WTC11 (cell line): Measurements from ENCODE around the gene CBFA2T3. TPM values are rescaled to one million over a fixed set of nuclear protein-coding genes. Genes with fewer than 3 reads are reported as not detected.

ENCODE experiments used
- ATAC-seq: fragments of 200-7000 bp; cut with Tn5 transposase; 2 replicates; pipeline ENCODE4 v1.10.0; 2021; ENCODE audit warnings: mild to moderate bottlenecking, moderate library complexity
- CTCF ChIA-PET: fragments of 300-600 bp; sonication (Branson Sonifier 250); formaldehyde crosslinking; loops from one replicate; lab custom pipeline; 2021; ENCODE audit warnings: antibody characterized with exemption; lab: Charles Lee
- POLR2A ChIA-PET: fragments of 350-600 bp; sonication (Branson Sonifier 250); formaldehyde crosslinking; loops from one replicate; lab custom pipeline; 2021; ENCODE audit warnings: antibody characterized with exemption; lab: Charles Lee
- DNase-seq: peaks from one replicate; pipeline ENCODE4 v3.0.0; 2021; ENCODE audit warnings: low spot score
- H3K27ac Mint-ChIP-seq: 2 replicates; pipeline ENCODE4 v1.8.0; 2021; ENCODE audit warnings: mixed read lengths
- H3K27me3 Mint-ChIP-seq: 2 replicates; pipeline ENCODE4 v1.8.0; 2021; ENCODE audit warnings: low read depth, mild to moderate bottlenecking, moderate library complexity, mixed read lengths
- H3K36me3 Mint-ChIP-seq: 2 replicates; pipeline ENCODE4 v1.8.0; 2021; ENCODE audit warnings: mixed read lengths
- H3K4me1 Mint-ChIP-seq: 2 replicates; pipeline ENCODE4 v1.8.0; 2022; ENCODE audit warnings: mixed read lengths
- H3K4me3 Mint-ChIP-seq: 2 replicates; pipeline ENCODE4 v1.8.0; 2021; ENCODE audit warnings: mild to moderate bottlenecking, moderate library complexity, mixed read lengths
- H3K9me3 Mint-ChIP-seq: 2 replicates; pipeline ENCODE4 v1.8.0; 2021; ENCODE audit warnings: mixed read lengths
- ATF1 ChIP-seq: sonication (generic); formaldehyde crosslinking; IDR thresholded peaks from 2 replicates; pipeline ENCODE4 v1.8.1; 2023; ENCODE audit warnings: mild to moderate bottlenecking, moderate library complexity, missing genetic modification reagents
- ESRRA ChIP-seq: sonication (generic); formaldehyde crosslinking; IDR thresholded peaks from 2 replicates; pipeline ENCODE4 v1.8.1; 2022; ENCODE audit warnings: mild to moderate bottlenecking, missing genetic modification reagents, borderline replicate concordance
- ETV6 ChIP-seq: sonication (generic); formaldehyde crosslinking; IDR thresholded peaks from 2 replicates; pipeline ENCODE4 v1.8.1; 2022; ENCODE audit warnings: mild to moderate bottlenecking, missing genetic modification reagents
- FOXK1 ChIP-seq: sonication (generic); formaldehyde crosslinking; IDR thresholded peaks from 2 replicates; pipeline ENCODE4 v1.8.0; 2022; ENCODE audit warnings: mild to moderate bottlenecking, moderate library complexity, missing genetic modification reagents
- FOXP1 ChIP-seq: sonication (generic); formaldehyde crosslinking; IDR thresholded peaks from 2 replicates; pipeline ENCODE4 v1.8.0; 2022; ENCODE audit warnings: missing genetic modification reagents, mild to moderate bottlenecking, moderate library complexity, borderline replicate concordance
- GTF2I ChIP-seq: fragments of 250-450 bp; sonication (Bioruptor Pico); conservative IDR thresholded peaks from 2 replicates; pipeline ENCODE4 v1.4.0; 2021; ENCODE audit warnings: mild to moderate bottlenecking
- IRF2 ChIP-seq: sonication (generic); formaldehyde crosslinking; IDR thresholded peaks from 2 replicates; pipeline ENCODE4 v1.8.0; 2022; ENCODE audit warnings: low read depth, missing genetic modification reagents, borderline replicate concordance
- SOX15 ChIP-seq: fragments of 250-450 bp; sonication (Bioruptor Pico); IDR thresholded peaks from 2 replicates; pipeline ENCODE4 v1.9.0; 2021; ENCODE audit warnings: mild to moderate bottlenecking
- TCF7 ChIP-seq: sonication (generic); formaldehyde crosslinking; IDR thresholded peaks from 2 replicates; pipeline ENCODE4 v1.8.0; 2022; ENCODE audit warnings: mild to moderate bottlenecking, low read depth, missing genetic modification reagents, moderate library complexity
- TEAD1 ChIP-seq: sonication (generic); formaldehyde crosslinking; IDR thresholded peaks from 2 replicates; pipeline ENCODE4 v1.8.0; 2022; ENCODE audit warnings: mild to moderate bottlenecking, missing genetic modification reagents
- ZNF263 ChIP-seq: sonication (generic); formaldehyde crosslinking; IDR thresholded peaks from 2 replicates; pipeline ENCODE4 v1.8.1; 2022; ENCODE audit warnings: low read depth, mild to moderate bottlenecking, moderate library complexity, missing genetic modification reagents
- ZSCAN18 ChIP-seq: fragments of 250-450 bp; sonication (Bioruptor Pico); IDR thresholded peaks from 2 replicates; pipeline ENCODE4 v2.1.2; 2022; ENCODE audit warnings: mild to moderate bottlenecking, moderate library complexity
- total RNA-seq: library from RNA; stranded (reverse); gene quantifications from 3 replicates; pipeline ENCODE4 v1.2.3, GENCODE V29; 2021
- TF ChIP-seq, protein P1 (sequence below): sonication (generic); formaldehyde crosslinking; IDR thresholded peaks from 2 replicates; pipeline ENCODE4 v1.8.0; 2023; ENCODE audit warnings: missing genetic modification reagents
- TF ChIP-seq, protein P2 (sequence below): sonication (generic); formaldehyde crosslinking; IDR thresholded peaks from 2 replicates; pipeline ENCODE4 v1.8.0; 2023; ENCODE audit warnings: mild to moderate bottlenecking, missing genetic modification reagents
- TF ChIP-seq, protein P3 (sequence below): fragments of 250-450 bp; sonication (Bioruptor Pico); conservative IDR thresholded peaks from 2 replicates; pipeline ENCODE4 v1.9.0; 2021; ENCODE audit warnings: mild to moderate bottlenecking
- TF ChIP-seq, protein P4 (sequence below): sonication (generic); formaldehyde crosslinking; IDR thresholded peaks from 2 replicates; pipeline ENCODE4 v1.8.0; 2022; ENCODE audit warnings: mild to moderate bottlenecking, missing genetic modification reagents
- TF ChIP-seq, protein P5 (sequence below): fragments of 200-600 bp; IDR thresholded peaks from 2 replicates; pipeline ENCODE4 v1.8.0; 2022; ENCODE audit warnings: antibody characterized with exemption
- TF ChIP-seq, protein P6 (sequence below): sonication (generic); formaldehyde crosslinking; IDR thresholded peaks from 2 replicates; pipeline ENCODE4 v1.8.0; 2022; ENCODE audit warnings: missing genetic modification reagents
- TF ChIP-seq, protein P7 (sequence below): fragments of 250-450 bp; sonication (Bioruptor Pico); IDR thresholded peaks from 2 replicates; pipeline ENCODE4 v1.9.0; 2021; ENCODE audit warnings: mild to moderate bottlenecking

The CBFA2T3 gene
- total RNA-seq, 1 experiment from 2014 or later: 2.6 TPM

- TF ChIP-seq, protein P1, sequence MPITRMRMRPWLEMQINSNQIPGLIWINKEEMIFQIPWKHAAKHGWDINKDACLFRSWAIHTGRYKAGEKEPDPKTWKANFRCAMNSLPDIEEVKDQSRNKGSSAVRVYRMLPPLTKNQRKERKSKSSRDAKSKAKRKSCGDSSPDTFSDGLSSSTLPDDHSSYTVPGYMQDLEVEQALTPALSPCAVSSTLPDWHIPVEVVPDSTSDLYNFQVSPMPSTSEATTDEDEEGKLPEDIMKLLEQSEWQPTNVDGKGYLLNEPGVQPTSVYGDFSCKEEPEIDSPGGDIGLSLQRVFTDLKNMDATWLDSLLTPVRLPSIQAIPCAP (CRISPR knock-in tag): no peak
- TF ChIP-seq, protein P2, sequence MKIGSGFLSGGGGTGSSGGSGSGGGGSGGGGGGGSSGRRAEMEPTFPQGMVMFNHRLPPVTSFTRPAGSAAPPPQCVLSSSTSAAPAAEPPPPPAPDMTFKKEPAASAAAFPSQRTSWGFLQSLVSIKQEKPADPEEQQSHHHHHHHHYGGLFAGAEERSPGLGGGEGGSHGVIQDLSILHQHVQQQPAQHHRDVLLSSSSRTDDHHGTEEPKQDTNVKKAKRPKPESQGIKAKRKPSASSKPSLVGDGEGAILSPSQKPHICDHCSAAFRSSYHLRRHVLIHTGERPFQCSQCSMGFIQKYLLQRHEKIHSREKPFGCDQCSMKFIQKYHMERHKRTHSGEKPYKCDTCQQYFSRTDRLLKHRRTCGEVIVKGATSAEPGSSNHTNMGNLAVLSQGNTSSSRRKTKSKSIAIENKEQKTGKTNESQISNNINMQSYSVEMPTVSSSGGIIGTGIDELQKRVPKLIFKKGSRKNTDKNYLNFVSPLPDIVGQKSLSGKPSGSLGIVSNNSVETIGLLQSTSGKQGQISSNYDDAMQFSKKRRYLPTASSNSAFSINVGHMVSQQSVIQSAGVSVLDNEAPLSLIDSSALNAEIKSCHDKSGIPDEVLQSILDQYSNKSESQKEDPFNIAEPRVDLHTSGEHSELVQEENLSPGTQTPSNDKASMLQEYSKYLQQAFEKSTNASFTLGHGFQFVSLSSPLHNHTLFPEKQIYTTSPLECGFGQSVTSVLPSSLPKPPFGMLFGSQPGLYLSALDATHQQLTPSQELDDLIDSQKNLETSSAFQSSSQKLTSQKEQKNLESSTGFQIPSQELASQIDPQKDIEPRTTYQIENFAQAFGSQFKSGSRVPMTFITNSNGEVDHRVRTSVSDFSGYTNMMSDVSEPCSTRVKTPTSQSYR (CRISPR knock-in tag): no peak
- TF ChIP-seq FOXP1 (no peak), ZNF263 (CRISPR knock-in tag) (no peak)
- TF ChIP-seq, protein P3, sequence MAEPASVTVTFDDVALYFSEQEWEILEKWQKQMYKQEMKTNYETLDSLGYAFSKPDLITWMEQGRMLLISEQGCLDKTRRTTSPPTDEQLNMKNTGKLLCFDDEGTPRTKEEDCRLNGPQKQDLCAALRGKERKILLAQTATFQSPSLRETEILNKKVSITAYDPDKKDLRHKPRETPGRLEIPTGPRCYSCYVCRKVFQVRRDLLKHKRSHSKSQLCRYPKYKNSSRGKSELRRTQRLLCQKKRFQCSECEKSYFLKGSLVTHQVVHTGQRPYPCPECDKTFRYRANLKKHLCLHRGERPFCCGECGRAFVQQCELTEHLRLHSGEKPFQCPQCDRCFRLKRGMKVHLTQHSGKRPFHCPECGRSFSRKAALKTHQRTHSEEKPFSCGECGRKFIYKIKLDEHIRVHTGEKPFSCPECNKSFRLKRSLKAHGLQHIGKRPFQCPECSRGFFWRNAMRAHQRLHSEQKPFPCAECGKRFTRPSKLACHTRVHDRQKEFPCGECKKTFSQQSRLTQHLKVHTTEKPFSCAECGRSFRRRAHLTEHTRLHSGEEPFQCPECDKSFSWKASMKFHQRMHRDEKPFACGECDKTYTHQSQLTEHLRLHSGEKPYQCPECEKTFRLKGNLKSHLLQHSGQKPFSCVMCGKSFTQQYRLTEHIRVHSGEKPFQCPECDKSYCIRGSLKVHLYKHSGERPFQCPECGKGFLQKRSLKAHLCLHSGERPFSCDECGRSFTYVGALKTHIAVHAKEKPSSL: no peak
- TF ChIP-seq, protein P4, sequence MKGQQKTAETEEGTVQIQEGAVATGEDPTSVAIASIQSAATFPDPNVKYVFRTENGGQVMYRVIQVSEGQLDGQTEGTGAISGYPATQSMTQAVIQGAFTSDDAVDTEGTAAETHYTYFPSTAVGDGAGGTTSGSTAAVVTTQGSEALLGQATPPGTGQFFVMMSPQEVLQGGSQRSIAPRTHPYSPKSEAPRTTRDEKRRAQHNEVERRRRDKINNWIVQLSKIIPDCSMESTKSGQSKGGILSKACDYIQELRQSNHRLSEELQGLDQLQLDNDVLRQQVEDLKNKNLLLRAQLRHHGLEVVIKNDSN (CRISPR knock-in tag): no peak
These were observed 125.4 kb downstream of the CBFA2T3 start (continued) for GRCh38 chr16:88851616-88852015.

DNA sequence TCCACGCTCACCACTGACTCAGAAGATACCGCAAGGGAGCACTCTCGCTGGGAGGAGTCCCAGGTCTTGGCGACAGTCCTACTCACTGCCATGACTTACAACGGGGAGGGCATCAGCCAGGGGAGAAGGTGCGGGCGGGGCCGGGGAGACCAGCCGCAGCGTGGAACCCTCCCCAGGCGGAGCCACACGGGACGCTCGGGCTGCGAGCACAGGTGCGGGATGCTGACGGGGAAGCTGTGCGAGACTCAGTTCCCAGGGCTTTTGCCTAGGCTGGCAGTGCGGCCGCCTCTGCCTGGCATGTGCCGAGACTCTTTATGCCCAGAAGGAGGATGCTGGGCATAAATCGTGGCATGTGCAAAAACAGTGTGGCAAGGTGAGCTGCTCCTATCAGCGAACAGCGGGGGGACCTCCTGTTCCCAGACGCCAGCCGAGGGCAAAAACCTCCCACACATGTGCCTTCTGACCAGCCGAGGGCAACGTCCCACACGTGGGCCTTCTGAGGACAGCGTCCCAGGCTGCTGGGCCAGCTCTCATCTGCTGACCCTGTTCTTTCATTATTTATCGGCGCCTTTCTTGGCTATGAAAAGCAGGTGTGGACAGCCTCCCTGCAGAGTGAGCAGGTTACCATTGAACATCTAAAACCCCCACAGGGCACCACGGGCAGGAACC, 126.3 kb downstream of the CBFA2T3 start:
- peaks cover 15% of the 10 kb centered on the region for H3K36me3 Mint-ChIP-seq
- ATAC-seq (no peak), DNase-seq (no peak)
- CTCF ChIA-PET: interaction anchor here (1.0 to 1.8 kb wide), 2 partner anchors 8 to 113 kb away, joined by 3 to 7 read pairs; no protein-coding TSS in a partner anchor
- H3K9me3 Mint-ChIP-seq: no peaks in the 10 kb centered on the region; the same call in 1 of the 2 replicates
- peaks cover 9% of the 10 kb centered on the region for H3K4me1 Mint-ChIP-seq
- no peak overlapping the region for H3K27ac Mint-ChIP-seq
- POLR2A ChIA-PET: no interaction called here
- H3K4me3 Mint-ChIP-seq: no peak overlapping the region
- no peaks in the 10 kb centered on the region for H3K27me3 Mint-ChIP-seq
- TF ChIP-seq ESRRA (no peak), ZSCAN18 (CRISPR knock-in tag) (no peak), GTF2I (CRISPR knock-in tag) (no peak), SOX15 (CRISPR knock-in tag) (no peak), IRF2 (CRISPR knock-in tag) (no peak), FOXK1 (CRISPR knock-in tag) (no peak), ETV6 (CRISPR knock-in tag) (no peak), TEAD1 (CRISPR knock-in tag) (no peak), ATF1 (no peak), TCF7 (CRISPR knock-in tag) (no peak)
- TF ChIP-seq, protein P5, sequence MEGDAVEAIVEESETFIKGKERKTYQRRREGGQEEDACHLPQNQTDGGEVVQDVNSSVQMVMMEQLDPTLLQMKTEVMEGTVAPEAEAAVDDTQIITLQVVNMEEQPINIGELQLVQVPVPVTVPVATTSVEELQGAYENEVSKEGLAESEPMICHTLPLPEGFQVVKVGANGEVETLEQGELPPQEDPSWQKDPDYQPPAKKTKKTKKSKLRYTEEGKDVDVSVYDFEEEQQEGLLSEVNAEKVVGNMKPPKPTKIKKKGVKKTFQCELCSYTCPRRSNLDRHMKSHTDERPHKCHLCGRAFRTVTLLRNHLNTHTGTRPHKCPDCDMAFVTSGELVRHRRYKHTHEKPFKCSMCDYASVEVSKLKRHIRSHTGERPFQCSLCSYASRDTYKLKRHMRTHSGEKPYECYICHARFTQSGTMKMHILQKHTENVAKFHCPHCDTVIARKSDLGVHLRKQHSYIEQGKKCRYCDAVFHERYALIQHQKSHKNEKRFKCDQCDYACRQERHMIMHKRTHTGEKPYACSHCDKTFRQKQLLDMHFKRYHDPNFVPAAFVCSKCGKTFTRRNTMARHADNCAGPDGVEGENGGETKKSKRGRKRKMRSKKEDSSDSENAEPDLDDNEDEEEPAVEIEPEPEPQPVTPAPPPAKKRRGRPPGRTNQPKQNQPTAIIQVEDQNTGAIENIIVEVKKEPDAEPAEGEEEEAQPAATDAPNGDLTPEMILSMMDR: no peak
- TF ChIP-seq, protein P6, sequence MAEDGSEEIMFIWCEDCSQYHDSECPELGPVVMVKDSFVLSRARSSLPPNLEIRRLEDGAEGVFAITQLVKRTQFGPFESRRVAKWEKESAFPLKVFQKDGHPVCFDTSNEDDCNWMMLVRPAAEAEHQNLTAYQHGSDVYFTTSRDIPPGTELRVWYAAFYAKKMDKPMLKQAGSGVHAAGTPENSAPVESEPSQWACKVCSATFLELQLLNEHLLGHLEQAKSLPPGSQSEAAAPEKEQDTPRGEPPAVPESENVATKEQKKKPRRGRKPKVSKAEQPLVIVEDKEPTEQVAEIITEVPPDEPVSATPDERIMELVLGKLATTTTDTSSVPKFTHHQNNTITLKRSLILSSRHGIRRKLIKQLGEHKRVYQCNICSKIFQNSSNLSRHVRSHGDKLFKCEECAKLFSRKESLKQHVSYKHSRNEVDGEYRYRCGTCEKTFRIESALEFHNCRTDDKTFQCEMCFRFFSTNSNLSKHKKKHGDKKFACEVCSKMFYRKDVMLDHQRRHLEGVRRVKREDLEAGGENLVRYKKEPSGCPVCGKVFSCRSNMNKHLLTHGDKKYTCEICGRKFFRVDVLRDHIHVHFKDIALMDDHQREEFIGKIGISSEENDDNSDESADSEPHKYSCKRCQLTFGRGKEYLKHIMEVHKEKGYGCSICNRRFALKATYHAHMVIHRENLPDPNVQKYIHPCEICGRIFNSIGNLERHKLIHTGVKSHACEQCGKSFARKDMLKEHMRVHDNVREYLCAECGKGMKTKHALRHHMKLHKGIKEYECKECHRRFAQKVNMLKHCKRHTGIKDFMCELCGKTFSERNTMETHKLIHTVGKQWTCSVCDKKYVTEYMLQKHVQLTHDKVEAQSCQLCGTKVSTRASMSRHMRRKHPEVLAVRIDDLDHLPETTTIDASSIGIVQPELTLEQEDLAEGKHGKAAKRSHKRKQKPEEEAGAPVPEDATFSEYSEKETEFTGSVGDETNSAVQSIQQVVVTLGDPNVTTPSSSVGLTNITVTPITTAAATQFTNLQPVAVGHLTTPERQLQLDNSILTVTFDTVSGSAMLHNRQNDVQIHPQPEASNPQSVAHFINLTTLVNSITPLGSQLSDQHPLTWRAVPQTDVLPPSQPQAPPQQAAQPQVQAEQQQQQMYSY: no peak
- TF ChIP-seq, protein P7, sequence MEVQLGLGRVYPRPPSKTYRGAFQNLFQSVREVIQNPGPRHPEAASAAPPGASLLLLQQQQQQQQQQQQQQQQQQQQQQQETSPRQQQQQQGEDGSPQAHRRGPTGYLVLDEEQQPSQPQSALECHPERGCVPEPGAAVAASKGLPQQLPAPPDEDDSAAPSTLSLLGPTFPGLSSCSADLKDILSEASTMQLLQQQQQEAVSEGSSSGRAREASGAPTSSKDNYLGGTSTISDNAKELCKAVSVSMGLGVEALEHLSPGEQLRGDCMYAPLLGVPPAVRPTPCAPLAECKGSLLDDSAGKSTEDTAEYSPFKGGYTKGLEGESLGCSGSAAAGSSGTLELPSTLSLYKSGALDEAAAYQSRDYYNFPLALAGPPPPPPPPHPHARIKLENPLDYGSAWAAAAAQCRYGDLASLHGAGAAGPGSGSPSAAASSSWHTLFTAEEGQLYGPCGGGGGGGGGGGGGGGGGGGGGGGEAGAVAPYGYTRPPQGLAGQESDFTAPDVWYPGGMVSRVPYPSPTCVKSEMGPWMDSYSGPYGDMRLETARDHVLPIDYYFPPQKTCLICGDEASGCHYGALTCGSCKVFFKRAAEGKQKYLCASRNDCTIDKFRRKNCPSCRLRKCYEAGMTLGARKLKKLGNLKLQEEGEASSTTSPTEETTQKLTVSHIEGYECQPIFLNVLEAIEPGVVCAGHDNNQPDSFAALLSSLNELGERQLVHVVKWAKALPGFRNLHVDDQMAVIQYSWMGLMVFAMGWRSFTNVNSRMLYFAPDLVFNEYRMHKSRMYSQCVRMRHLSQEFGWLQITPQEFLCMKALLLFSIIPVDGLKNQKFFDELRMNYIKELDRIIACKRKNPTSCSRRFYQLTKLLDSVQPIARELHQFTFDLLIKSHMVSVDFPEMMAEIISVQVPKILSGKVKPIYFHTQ (CRISPR knock-in tag): no peak
